ENCODE data around the gene OBSCN. TPM values are rescaled to one million over a fixed set of nuclear protein-coding genes. Genes with fewer than 3 reads are reported as not detected.

The OBSCN gene
- total RNA-seq, 2 experiments from 2014 or later, result 80.8 to 82.2 TPM

- H3K4me1 Mint-ChIP-seq (ENCODE audit: low read depth), result no peaks in the 10 kb centered on the region
- DNase-seq, result peak in 1 of 14 experiments; percentile 23
- no peaks in the 10 kb centered on the region for H3K27me3 Mint-ChIP-seq
- Histone ChIP-seq H3K27me3 (ENCODE audit: control insufficient read depth in 1 of 2, insufficient read depth in 2 of 2, low read length in 2 of 2) (no peaks in the 10 kb centered on the region), H3K27ac (ENCODE audit: low read depth in 1 of 2, low read length in 2 of 2) (no peak overlapping the region), H3K4me3 (ENCODE audit: low read length) (no peak overlapping the region), H3K36me3 (ENCODE audit: insufficient read depth, low read length) (peaks cover 34% of the 10 kb centered on the region), H3K4me1 (ENCODE audit: insufficient read depth, low read length) (no peaks in the 10 kb centered on the region), H3K9me3 (ENCODE audit: control insufficient read depth in 1 of 2, insufficient read depth in 1 of 2, low read length in 2 of 2) (peaks cover 5 to 28% of the 10 kb centered on the region in 2 experiments)
- ChIA-PET CTCF (no interaction called here), POLR2A (no interaction called here)
- H3K36me3 Mint-ChIP-seq (ENCODE audit: low read depth), result peaks cover 38% of the 10 kb centered on the region
- TF ChIP-seq, protein P1, sequence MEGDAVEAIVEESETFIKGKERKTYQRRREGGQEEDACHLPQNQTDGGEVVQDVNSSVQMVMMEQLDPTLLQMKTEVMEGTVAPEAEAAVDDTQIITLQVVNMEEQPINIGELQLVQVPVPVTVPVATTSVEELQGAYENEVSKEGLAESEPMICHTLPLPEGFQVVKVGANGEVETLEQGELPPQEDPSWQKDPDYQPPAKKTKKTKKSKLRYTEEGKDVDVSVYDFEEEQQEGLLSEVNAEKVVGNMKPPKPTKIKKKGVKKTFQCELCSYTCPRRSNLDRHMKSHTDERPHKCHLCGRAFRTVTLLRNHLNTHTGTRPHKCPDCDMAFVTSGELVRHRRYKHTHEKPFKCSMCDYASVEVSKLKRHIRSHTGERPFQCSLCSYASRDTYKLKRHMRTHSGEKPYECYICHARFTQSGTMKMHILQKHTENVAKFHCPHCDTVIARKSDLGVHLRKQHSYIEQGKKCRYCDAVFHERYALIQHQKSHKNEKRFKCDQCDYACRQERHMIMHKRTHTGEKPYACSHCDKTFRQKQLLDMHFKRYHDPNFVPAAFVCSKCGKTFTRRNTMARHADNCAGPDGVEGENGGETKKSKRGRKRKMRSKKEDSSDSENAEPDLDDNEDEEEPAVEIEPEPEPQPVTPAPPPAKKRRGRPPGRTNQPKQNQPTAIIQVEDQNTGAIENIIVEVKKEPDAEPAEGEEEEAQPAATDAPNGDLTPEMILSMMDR (IDR thresholded peaks at IDR 0.05), result no peak
- H3K27ac Mint-ChIP-seq, result no peak overlapping the region
- H3K9me3 Mint-ChIP-seq, result no peaks in the 10 kb centered on the region
- H3K4me3 Mint-ChIP-seq, result no peak overlapping the region
- no peak for ATAC-seq (ENCODE audit: poor library complexity)
- intact Hi-C loops (cut with DNase I, micrococcal nuclease), result no loop called here
Measured at GRCh38 chr1:228317411-228317828, 109.6 kb downstream of the OBSCN start.

- Histone ChIP-seq H3K4me1 (ENCODE audit: insufficient read depth, low read length) (no peaks in the 10 kb centered on the region), H3K27me3 (ENCODE audit: control insufficient read depth in 1 of 2, insufficient read depth in 2 of 2, low read length in 2 of 2) (no peaks in the 10 kb centered on the region), H3K4me3 (ENCODE audit: low read length) (no peak overlapping the region), H3K36me3 (ENCODE audit: insufficient read depth, low read length) (peaks cover 39% of the 10 kb centered on the region), H3K27ac (ENCODE audit: low read depth in 1 of 2, low read length in 2 of 2) (no peak overlapping the region), H3K9me3 (ENCODE audit: control insufficient read depth in 1 of 2, insufficient read depth in 1 of 2, low read length in 2 of 2) (peaks cover 0 to 21% of the 10 kb centered on the region in 2 experiments)
- H3K4me1 Mint-ChIP-seq (ENCODE audit: low read depth), result no peaks in the 10 kb centered on the region
- no peak overlapping the region for H3K4me3 Mint-ChIP-seq
- TF ChIP-seq, protein P1 (IDR thresholded peaks at IDR 0.05), result no peak
- ChIA-PET POLR2A (no interaction called here), CTCF (no interaction called here)
- DNase-seq, result peak in 1 of 14 experiments; percentile 7
- intact Hi-C loops (cut with DNase I, micrococcal nuclease), result no loop called here
- H3K27me3 Mint-ChIP-seq, result no peaks in the 10 kb centered on the region
- no peak for ATAC-seq (ENCODE audit: poor library complexity)
- peaks cover 38% of the 10 kb centered on the region for H3K36me3 Mint-ChIP-seq (ENCODE audit: low read depth)
- H3K9me3 Mint-ChIP-seq, result no peaks in the 10 kb centered on the region
- H3K27ac Mint-ChIP-seq, result no peak overlapping the region
Measured at GRCh38 chr1:228317891-228318810, 110.3 kb downstream of the OBSCN start.

DNA sequence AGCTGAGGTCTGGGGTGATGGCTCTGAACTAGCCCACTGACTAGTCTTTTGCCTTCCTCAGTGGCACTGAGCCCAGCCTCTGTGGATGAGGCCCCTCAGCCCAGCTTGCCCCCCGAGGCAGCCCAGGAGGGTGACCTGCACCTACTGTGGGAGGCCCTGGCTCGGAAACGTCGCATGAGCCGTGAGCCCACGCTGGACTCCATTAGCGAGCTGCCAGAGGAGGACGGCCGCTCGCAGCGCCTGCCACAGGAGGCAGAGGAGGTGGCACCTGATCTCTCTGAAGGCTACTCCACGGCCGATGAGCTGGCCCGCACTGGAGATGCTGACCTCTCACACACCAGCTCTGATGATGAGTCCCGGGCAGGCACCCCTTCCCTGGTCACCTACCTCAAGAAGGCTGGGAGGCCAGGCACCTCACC is 111.0 kb downstream of the OBSCN start:
- Mint-ChIP-seq H3K36me3 (ENCODE audit: low read depth) (peaks cover 41% of the 10 kb centered on the region), H3K4me3 (no peak overlapping the region), H3K4me1 (ENCODE audit: low read depth) (no peaks in the 10 kb centered on the region), H3K27me3 (no peaks in the 10 kb centered on the region), H3K9me3 (no peaks in the 10 kb centered on the region), H3K27ac (no peak overlapping the region)
- H3K4me3 ChIP-seq (ENCODE audit: low read length), result no peak overlapping the region
- CTCF ChIA-PET, result no interaction called here
- DNase-seq (peak in 2 of 14 experiments; percentile 12 to 26), ATAC-seq (ENCODE audit: poor library complexity) (no peak)
- no peaks in the 10 kb centered on the region for H3K4me1 ChIP-seq (ENCODE audit: insufficient read depth, low read length)
- POLR2A ChIA-PET, result no interaction called here
- intact Hi-C loops (cut with DNase I, micrococcal nuclease), result no loop called here
- TF ChIP-seq, protein P1 (IDR thresholded peaks at IDR 0.05), result no peak
- no peak overlapping the region for H3K27ac ChIP-seq (ENCODE audit: low read depth in 1 of 2, low read length in 2 of 2)
- H3K27me3 ChIP-seq (ENCODE audit: control insufficient read depth in 1 of 2, insufficient read depth in 2 of 2, low read length in 2 of 2), result no peaks in the 10 kb centered on the region
- peaks cover 0 to 15% of the 10 kb centered on the region in 2 experiments for H3K9me3 ChIP-seq (ENCODE audit: control insufficient read depth in 1 of 2, insufficient read depth in 1 of 2, low read length in 2 of 2)
- peaks cover 39% of the 10 kb centered on the region for H3K36me3 ChIP-seq (ENCODE audit: insufficient read depth, low read length)
